Keratinocyte (primary cell): ENCODE measurements around the gene RAB19. TPM values are rescaled to one million over a fixed set of nuclear protein-coding genes. Genes with fewer than 3 reads are reported as not detected.
"Not testable (repeated sequence)": the region's sequence is repeated elsewhere in the genome, so short reads cannot be mapped to it uniquely, and the experiment has no call there.

Experiments
- DNase-seq: peaks from one replicate; pipeline ENCODE4 v3.0.0-alpha.2; 2011; ENCODE audit warnings: low read depth, missing footprints, low spot score
- FAIRE-seq: peaks from 2 replicates; lab custom pipeline; 2011; peaks lifted over from hg19 to GRCh38; lab: Jason Lieb, UNC
- H2AFZ ChIP-seq: 2 replicates; pipeline ENCODE4 v1.6.0; 2012; ENCODE audit warnings: low read length, control low read depth, inconsistent platforms; ENCODE audit not compliant: control insufficient read depth
- H3K27ac ChIP-seq: 2 replicates; pipeline ENCODE4 v1.5.1; 2011; ENCODE audit warnings: low read length; ENCODE audit not compliant: control insufficient read depth, insufficient read depth
- H3K27me3 ChIP-seq: 3 replicates; pipeline ENCODE4 v1.6.0; 2011; ENCODE audit warnings: low read length; ENCODE audit not compliant: control insufficient read depth, insufficient read depth; ENCODE audit errors: extremely low read depth
- H3K36me3 ChIP-seq, 2 experiments: 2 replicates in 1 of 2; 3 replicates in 1 of 2; pipeline ENCODE4 v1.5.1; 2011; ENCODE audit warnings: low read length in 2 of 2, mild to moderate bottlenecking in 1 of 2; ENCODE audit not compliant: control insufficient read depth in 2 of 2, insufficient read depth in 2 of 2; ENCODE audit errors: extremely low read depth in 1 of 2
- H3K4me1 ChIP-seq: 3 replicates; pipeline ENCODE4 v1.5.1; 2011; ENCODE audit warnings: low read length; ENCODE audit not compliant: control insufficient read depth, insufficient read depth; ENCODE audit errors: extremely low read depth
- H3K4me2 ChIP-seq: 3 replicates; pipeline ENCODE4 v1.6.0; 2011; ENCODE audit warnings: low read depth, low read length; ENCODE audit not compliant: control insufficient read depth, insufficient read depth; ENCODE audit errors: extremely low read depth
- H3K4me3 ChIP-seq, 3 experiments: fragments of 200-600 bp in 1 of 3; sonication (generic) in 1 of 3; 2 replicates in 2 of 3; 3 replicates in 1 of 3; pipeline ENCODE4 v1.5.1; 2011 to 2016; ENCODE audit warnings: low read length in 3 of 3, mild to moderate bottlenecking in 3 of 3, control low read depth in 2 of 3, inconsistent platforms in 1 of 3, low read depth in 1 of 3, mixed read lengths in 1 of 3, mixed run types in 1 of 3, moderate library complexity in 1 of 3; ENCODE audit not compliant: control insufficient read depth in 2 of 3, insufficient read depth in 2 of 3; ENCODE audit errors: extremely low read depth in 1 of 3
- H3K79me2 ChIP-seq: 2 replicates; pipeline ENCODE4 v1.6.0; 2012; ENCODE audit warnings: low read length; ENCODE audit not compliant: control insufficient read depth, insufficient read depth
- H3K9ac ChIP-seq: 3 replicates; pipeline ENCODE4 v1.6.0; 2011; ENCODE audit warnings: low read length; ENCODE audit not compliant: control insufficient read depth, insufficient read depth; ENCODE audit errors: extremely low read depth
- H3K9me1 ChIP-seq: 3 replicates; pipeline ENCODE4 v1.6.0; 2011; ENCODE audit warnings: low read length; ENCODE audit not compliant: control insufficient read depth, insufficient read depth; ENCODE audit errors: extremely low read depth
- H3K9me3 ChIP-seq: 2 replicates; pipeline ENCODE4 v1.5.1; 2012; ENCODE audit warnings: low read depth, low read length; ENCODE audit not compliant: control insufficient read depth
- H4K20me1 ChIP-seq: 3 replicates; pipeline ENCODE4 v1.6.0; 2011; ENCODE audit warnings: low read length; ENCODE audit not compliant: control insufficient read depth, insufficient read depth; ENCODE audit errors: extremely low read depth
- EZH2 ChIP-seq: IDR thresholded peaks from one replicate; pipeline ENCODE4 v1.6.1; 2012; ENCODE audit warnings: inconsistent platforms, mild to moderate bottlenecking, low read length, moderate library complexity
- dilution Hi-C: fragments of 300-500 bp; cut with MboI; formaldehyde crosslinking; loops from one replicate; pipeline ENCODE4 v1.7.0; 2020; ENCODE audit warnings: low sequenced_read_pairs; ENCODE audit not compliant: extremely low pct_ligation_motif_present
- polyA plus RNA-seq, 5 experiments: library from polyadenylated mRNA; depleted of rRNA in 3 of 5; stranded (reverse) in 3 of 5; stranded (forward) in 1 of 5; unstranded in 1 of 5; fragments of >200 nt; gene quantifications; 1 replicate in 1 of 5; 2 replicates in 3 of 5; 3 replicates in 1 of 5; pipeline versions ENCODE4 v1.2.1 to v1.2.3, GENCODE V29; 2011 to 2012; ENCODE audit warnings: missing spikeins in 2 of 5, low read depth in 1 of 5, low replicate concordance in 1 of 5
- TF ChIP-seq, protein P1 (sequence below), 3 experiments: IDR thresholded peaks in 1 of 3; conservative IDR thresholded peaks in 1 of 3; optimal IDR thresholded peaks in 1 of 3; 2 replicates in 2 of 3; 3 replicates in 1 of 3; pipeline versions ENCODE3 to v1.5.1; 2011; ENCODE audit warnings: low read length in 3 of 3, mild to moderate bottlenecking in 3 of 3, moderate library complexity in 2 of 3, control low read depth in 1 of 3, inconsistent platforms in 1 of 3; ENCODE audit not compliant: insufficient read depth in 2 of 3; ENCODE audit errors: extremely low read depth in 1 of 3

Gene RAB19
- polyA plus RNA-seq, 1 donor (not counting 4 experiments of a cell fraction or from before 2014, with no cell fraction given): not detected

- no peak for TF ChIP-seq EZH2
- TF ChIP-seq, protein P1, sequence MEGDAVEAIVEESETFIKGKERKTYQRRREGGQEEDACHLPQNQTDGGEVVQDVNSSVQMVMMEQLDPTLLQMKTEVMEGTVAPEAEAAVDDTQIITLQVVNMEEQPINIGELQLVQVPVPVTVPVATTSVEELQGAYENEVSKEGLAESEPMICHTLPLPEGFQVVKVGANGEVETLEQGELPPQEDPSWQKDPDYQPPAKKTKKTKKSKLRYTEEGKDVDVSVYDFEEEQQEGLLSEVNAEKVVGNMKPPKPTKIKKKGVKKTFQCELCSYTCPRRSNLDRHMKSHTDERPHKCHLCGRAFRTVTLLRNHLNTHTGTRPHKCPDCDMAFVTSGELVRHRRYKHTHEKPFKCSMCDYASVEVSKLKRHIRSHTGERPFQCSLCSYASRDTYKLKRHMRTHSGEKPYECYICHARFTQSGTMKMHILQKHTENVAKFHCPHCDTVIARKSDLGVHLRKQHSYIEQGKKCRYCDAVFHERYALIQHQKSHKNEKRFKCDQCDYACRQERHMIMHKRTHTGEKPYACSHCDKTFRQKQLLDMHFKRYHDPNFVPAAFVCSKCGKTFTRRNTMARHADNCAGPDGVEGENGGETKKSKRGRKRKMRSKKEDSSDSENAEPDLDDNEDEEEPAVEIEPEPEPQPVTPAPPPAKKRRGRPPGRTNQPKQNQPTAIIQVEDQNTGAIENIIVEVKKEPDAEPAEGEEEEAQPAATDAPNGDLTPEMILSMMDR (optimal IDR thresholded peaks at IDR 0.05 in 1 of 3, IDR thresholded peaks at IDR 0.05 in 1 of 3, conservative IDR thresholded peaks at IDR 0.05 in 1 of 3; ENCODE audit: extremely low read depth in 1 of 3, insufficient read depth in 2 of 3, low read length in 3 of 3): no peak
- FAIRE-seq (no peak), DNase-seq (no peak)
- Histone ChIP-seq H3K79me2 (no peaks in the 10 kb centered on the region), H3K27me3 (no peaks in the 10 kb centered on the region), H3K9ac (no peak overlapping the region), H3K27ac (no peak overlapping the region), H3K4me2 (peak overlapping the region; percentile 84), H3K4me3 (peak overlapping the region in 1 of 3 experiments; percentile 79), H3K9me3 (no peaks in the 10 kb centered on the region), H2AFZ (peak overlapping the region; percentile 84), H4K20me1 (no peaks in the 10 kb centered on the region), H3K9me1 (no peaks in the 10 kb centered on the region), H3K4me1 (peaks cover 8% of the 10 kb centered on the region), H3K36me3 (no peaks in the 10 kb centered on the region)
- dilution Hi-C loops: no loop called here
Observed at GRCh38 chr7:140404565-140405065, 757 bp downstream of the RAB19 start.

GRCh38 chr7:140415361-140415760 lies 11.5 kb downstream of the RAB19 start:
- Histone ChIP-seq H3K4me3 (no peak overlapping the region), H3K79me2 (no peaks in the 10 kb centered on the region), H3K9me1 (no peaks in the 10 kb centered on the region), H2AFZ (no peak overlapping the region), H3K36me3 (no peaks in the 10 kb centered on the region), H3K9ac (no peak overlapping the region), H3K4me1 (no peaks in the 10 kb centered on the region), H3K4me2 (no peak overlapping the region), H3K9me3 (no peaks in the 10 kb centered on the region), H3K27ac (no peak overlapping the region), H4K20me1 (no peaks in the 10 kb centered on the region), H3K27me3 (peaks cover 4% of the 10 kb centered on the region)
- FAIRE-seq (no peak), DNase-seq (no peak)
- TF ChIP-seq EZH2: no peak
- TF ChIP-seq, protein P1 (optimal IDR thresholded peaks at IDR 0.05 in 1 of 3, IDR thresholded peaks at IDR 0.05 in 1 of 3, conservative IDR thresholded peaks at IDR 0.05 in 1 of 3; ENCODE audit: extremely low read depth in 1 of 3, insufficient read depth in 2 of 3, low read length in 3 of 3): no peak
- dilution Hi-C loops: no loop called here

DNA sequence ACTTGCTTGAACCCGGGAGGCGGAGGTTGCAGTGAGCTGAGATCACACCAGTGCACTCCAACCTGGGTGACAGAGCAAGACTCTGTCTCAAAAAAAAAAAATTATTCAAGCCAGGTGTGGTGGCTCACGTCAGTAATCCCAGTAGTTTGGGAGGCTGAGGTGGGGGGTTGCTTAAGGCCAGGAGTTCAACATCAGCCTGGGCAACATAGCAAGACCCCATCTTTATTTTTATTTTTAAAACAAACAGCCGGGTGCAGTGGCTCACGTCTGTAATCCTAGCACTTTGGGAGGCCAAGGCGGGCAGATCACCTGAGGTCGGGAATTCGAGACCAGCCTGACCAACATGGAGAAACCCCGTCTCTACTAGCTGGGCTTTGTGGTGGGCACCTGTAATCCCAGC lies 12.0 kb downstream of the RAB19 start:
- H4K20me1 ChIP-seq, H2AFZ ChIP-seq, H3K9me3 ChIP-seq, H3K79me2 ChIP-seq, H3K4me3 ChIP-seq, H3K36me3 ChIP-seq, H3K4me1 ChIP-seq, dilution Hi-C loops, H3K9me1 ChIP-seq, DNase-seq, H3K4me2 ChIP-seq, H3K9ac ChIP-seq, H3K27me3 ChIP-seq, H3K27ac ChIP-seq, FAIRE-seq: not testable (repeated sequence)
